Sigmoid colon (tissue), 4 donors: ENCODE measurements around the gene GP1BB.

Experiments
- POLR2AphosphoS5 ChIP-seq, 4 donors: sonication (generic); formaldehyde crosslinking; IDR thresholded peaks; one replicate each; pipeline ENCODE4 v1.6.1; 2017; ENCODE audit warnings: antibody characterized with exemption in 4 of 4
- TF ChIP-seq, protein P1 (sequence below), 4 experiments: fragments of 450-650 bp in 3 of 4; fragments of 200-600 bp in 1 of 4; IDR thresholded peaks; one replicate each; pipeline ENCODE4 v1.5.1; 2016 to 2019; ENCODE audit warnings: antibody characterized with exemption in 4 of 4, mild to moderate bottlenecking in 3 of 4, moderate library complexity in 2 of 4

DNA sequence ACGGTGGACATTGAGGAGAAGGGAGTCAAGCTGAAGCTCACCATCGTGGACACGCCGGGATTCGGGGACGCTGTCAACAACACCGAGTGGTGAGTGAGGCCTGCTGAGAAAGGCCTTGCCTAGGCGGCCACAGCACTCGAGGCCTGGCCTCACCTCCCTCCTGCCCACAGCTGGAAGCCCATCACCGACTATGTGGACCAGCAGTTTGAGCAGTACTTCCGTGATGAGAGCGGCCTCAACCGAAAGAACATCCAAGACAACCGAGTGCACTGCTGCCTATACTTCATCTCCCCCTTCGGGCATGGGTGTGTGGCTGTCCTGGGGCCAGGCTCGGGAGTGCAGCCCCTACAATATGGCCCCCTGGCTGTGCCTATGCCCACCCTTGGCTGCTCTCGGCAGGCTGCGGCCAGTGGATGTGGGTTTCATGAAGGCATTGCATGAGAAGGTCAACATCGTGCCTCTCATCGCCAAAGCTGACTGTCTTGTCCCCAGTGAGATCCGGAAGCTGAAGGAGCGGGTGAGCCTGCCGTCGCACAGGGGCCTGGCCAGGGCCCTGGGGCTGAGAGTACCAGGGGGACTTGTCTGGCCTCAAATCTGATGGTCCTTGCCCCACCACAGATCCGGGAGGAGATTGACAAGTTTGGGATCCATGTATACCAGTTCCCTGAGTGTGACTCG, 3.0 kb upstream of the GP1BB start:
- TF ChIP-seq, protein P1, sequence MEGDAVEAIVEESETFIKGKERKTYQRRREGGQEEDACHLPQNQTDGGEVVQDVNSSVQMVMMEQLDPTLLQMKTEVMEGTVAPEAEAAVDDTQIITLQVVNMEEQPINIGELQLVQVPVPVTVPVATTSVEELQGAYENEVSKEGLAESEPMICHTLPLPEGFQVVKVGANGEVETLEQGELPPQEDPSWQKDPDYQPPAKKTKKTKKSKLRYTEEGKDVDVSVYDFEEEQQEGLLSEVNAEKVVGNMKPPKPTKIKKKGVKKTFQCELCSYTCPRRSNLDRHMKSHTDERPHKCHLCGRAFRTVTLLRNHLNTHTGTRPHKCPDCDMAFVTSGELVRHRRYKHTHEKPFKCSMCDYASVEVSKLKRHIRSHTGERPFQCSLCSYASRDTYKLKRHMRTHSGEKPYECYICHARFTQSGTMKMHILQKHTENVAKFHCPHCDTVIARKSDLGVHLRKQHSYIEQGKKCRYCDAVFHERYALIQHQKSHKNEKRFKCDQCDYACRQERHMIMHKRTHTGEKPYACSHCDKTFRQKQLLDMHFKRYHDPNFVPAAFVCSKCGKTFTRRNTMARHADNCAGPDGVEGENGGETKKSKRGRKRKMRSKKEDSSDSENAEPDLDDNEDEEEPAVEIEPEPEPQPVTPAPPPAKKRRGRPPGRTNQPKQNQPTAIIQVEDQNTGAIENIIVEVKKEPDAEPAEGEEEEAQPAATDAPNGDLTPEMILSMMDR (IDR thresholded peaks at IDR 0.05) = no peak
- TF ChIP-seq POLR2AphosphoS5 (IDR thresholded peaks at IDR 0.05) = no peak
